Measurements from ENCODE around the gene SND1. TPM values are rescaled to one million over a fixed set of nuclear protein-coding genes. Genes with fewer than 3 reads are reported as not detected.
"Not testable (repeated sequence)": the region's sequence is repeated elsewhere in the genome, so short reads cannot be mapped to it uniquely, and the experiment has no call there.

SND1 gene
- total and polyA plus RNA-seq, 10 donors: 61.7 to 173 (median 116) TPM

GRCh38 chr7:128108641-128109423 is 456.8 kb downstream of the SND1 start:
- H3K9me3 ChIP-seq: no peaks in the 10 kb centered on the region
- peak overlapping the region; percentile 66 to 89 (median 82) for H3K27ac ChIP-seq
- 34 to 41% (median 35%) methylated on average over 11 of the region's 11 CpGs for WGBS, 5 donors
- H3K4me3 ChIP-seq: peak overlapping the region in 1 of 8 donors; percentile 36
- peak; percentile 80 for DNase-seq
- intact Hi-C loops (cut with DNase I; ENCODE audit: low total_unique reads): no loop called here
- H3K36me3 ChIP-seq: no peaks in the 10 kb centered on the region
- H3K27me3 ChIP-seq (replicated peaks in 1 of 7): peaks cover 0 to 14% (median 0%) of the 10 kb centered on the region in 7 donors
- peaks cover 37 to 87% (median 63%) of the 10 kb centered on the region in 6 donors for H3K4me1 ChIP-seq
- TF ChIP-seq POLR2AphosphoS5 (IDR thresholded peaks at IDR 0.05): peak in 2 of 3 donors; percentile 9 to 53
- TF ChIP-seq POLR2A (IDR thresholded peaks at IDR 0.05): no peak
- TF ChIP-seq CTCF (IDR thresholded peaks at IDR 0.05 in 8 of 11, conservative IDR thresholded peaks at IDR 0.05 in 3 of 11): no peak

- peak; percentile 74 for DNase-seq
- peak overlapping the region in 1 of 8 donors; percentile 36 for H3K4me3 ChIP-seq
- H3K27me3 ChIP-seq (replicated peaks in 1 of 7); intact Hi-C loops (cut with DNase I; ENCODE audit: low total_unique reads); H3K9me3 ChIP-seq; H3K36me3 ChIP-seq: not testable (repeated sequence)
- H3K4me1 ChIP-seq: peaks cover 35 to 80% (median 57%) of the 10 kb centered on the region in 6 donors
- 59 to 70% (median 64%) methylated on average over 12 of the region's 12 CpGs for WGBS, 5 donors
- peak overlapping the region; percentile 66 to 89 (median 82) for H3K27ac ChIP-seq
These were observed 457.5 kb downstream of the SND1 start for GRCh38 chr7:128109424-128109969.

- Histone ChIP-seq H3K27ac (peak overlapping the region in 5 of 8 donors; percentile 13 to 89 (median 64)), H3K4me3 (no peak overlapping the region), H3K27me3 (replicated peaks in 1 of 7) (no peaks in the 10 kb centered on the region), H3K36me3 (no peaks in the 10 kb centered on the region), H3K9me3 (no peaks in the 10 kb centered on the region), H3K4me1 (peaks cover 34 to 69% (median 56%) of the 10 kb centered on the region in 6 donors)
- no peak for TF ChIP-seq CTCF (IDR thresholded peaks at IDR 0.05 in 8 of 11, conservative IDR thresholded peaks at IDR 0.05 in 3 of 11)
- no peak for TF ChIP-seq POLR2AphosphoS5 (IDR thresholded peaks at IDR 0.05)
- TF ChIP-seq POLR2A (IDR thresholded peaks at IDR 0.05): no peak
- DNase-seq: peak; percentile 83
- WGBS, 5 donors: 87 to 97% (median 92%) methylated on average over 2 of the region's 2 CpGs
- intact Hi-C loops (cut with DNase I; ENCODE audit: low total_unique reads): no loop called here
These were observed 458.8 kb downstream of the SND1 start for GRCh38 chr7:128110641-128111364.

- no peaks in the 10 kb centered on the region for H3K9me3 ChIP-seq
- 42 to 57% (median 53%) methylated on average over 19 of the region's 19 CpGs for WGBS, 5 donors
- no peaks in the 10 kb centered on the region for H3K27me3 ChIP-seq (replicated peaks in 1 of 7)
- H3K4me3 ChIP-seq: peak overlapping the region in 1 of 8 donors; percentile 11
- H3K36me3 ChIP-seq: no peaks in the 10 kb centered on the region
- peaks cover 34 to 65% (median 58%) of the 10 kb centered on the region in 6 donors for H3K4me1 ChIP-seq
- no peak for TF ChIP-seq POLR2A (IDR thresholded peaks at IDR 0.05)
- TF ChIP-seq POLR2AphosphoS5 (IDR thresholded peaks at IDR 0.05): peak in 2 of 3 donors; percentile 21 to 47
- intact Hi-C loops (cut with DNase I; ENCODE audit: low total_unique reads): no loop called here
- peak; percentile 83 for DNase-seq
- H3K27ac ChIP-seq: peak overlapping the region in 6 of 8 donors; percentile 36 to 65 (median 60)
These were observed 460.2 kb downstream of the SND1 start for GRCh38 chr7:128112018-128112780.
